HepG2 (cell line): ENCODE measurements around the gene CCDC142. TPM values are rescaled to one million over a fixed set of nuclear protein-coding genes. Genes with fewer than 3 reads are reported as not detected.

Experiments used
- ATF4 ChIP-seq, 2 experiments: fragments of 450-650 bp in 1 of 2; sonication (generic) in 1 of 2; formaldehyde crosslinking; IDR thresholded peaks; 2 replicates each; pipeline versions ENCODE4 v1.5.0 to v1.8.0; 2020 to 2022; ENCODE audit warnings: mild to moderate bottlenecking in 1 of 2, missing genetic modification reagents in 1 of 2
- BCLAF1 ChIP-seq: fragments of 450-650 bp; IDR thresholded peaks from 2 replicates; pipeline ENCODE4 v1.6.1; 2017; ENCODE audit warnings: mild to moderate bottlenecking
- CBX2 ChIP-seq, 2 experiments: fragments of 200-600 bp in 1 of 2; sonication (generic); formaldehyde crosslinking in 1 of 2; IDR thresholded peaks; 2 replicates each; pipeline versions ENCODE4 v1.7.0 to v1.8.1; 2018 to 2022; ENCODE audit warnings: low read depth in 2 of 2, low read length in 1 of 2, mild to moderate bottlenecking in 1 of 2, missing genetic modification reagents in 1 of 2
- GMEB1 ChIP-seq: sonication (generic); formaldehyde crosslinking; IDR thresholded peaks from 2 replicates; pipeline ENCODE4 v1.5.1; 2020; ENCODE audit warnings: missing genetic modification reagents, mild to moderate bottlenecking, borderline replicate concordance
- GMEB2 ChIP-seq: IDR thresholded peaks from 2 replicates; pipeline ENCODE4 v1.6.1; 2016; ENCODE audit warnings: missing biosample characterization, missing genetic modification reagents, low read depth
- IKZF4 ChIP-seq: sonication (generic); formaldehyde crosslinking; IDR thresholded peaks from 2 replicates; pipeline ENCODE4 v1.5.1; 2020; ENCODE audit warnings: borderline replicate concordance, mild to moderate bottlenecking, low read depth, missing genetic modification reagents; ENCODE audit errors: not compliant biosample characterization
- ISL2 ChIP-seq: sonication (generic); formaldehyde crosslinking; IDR thresholded peaks from 2 replicates; pipeline ENCODE4 v1.5.0; 2020; ENCODE audit warnings: missing genetic modification reagents
- MTF2 ChIP-seq: sonication (generic); formaldehyde crosslinking; IDR thresholded peaks from 2 replicates; pipeline ENCODE4 v1.5.0; 2020; ENCODE audit warnings: missing genetic modification reagents, borderline replicate concordance
- PRMT3 ChIP-seq: sonication (generic); formaldehyde crosslinking; IDR thresholded peaks from 2 replicates; pipeline ENCODE4 v1.8.1; 2022; ENCODE audit warnings: low read depth, mild to moderate bottlenecking, moderate library complexity, missing genetic modification reagents, borderline replicate concordance
- SIN3A ChIP-seq: IDR thresholded peaks from 2 replicates; pipeline ENCODE4 v1.6.1; 2011; ENCODE audit warnings: low read depth, mild to moderate bottlenecking, control low read depth, low read length, borderline replicate concordance
- SNAPC2 ChIP-seq: sonication (generic); formaldehyde crosslinking; IDR thresholded peaks from 2 replicates; pipeline ENCODE4 v1.8.1; 2022; ENCODE audit warnings: mild to moderate bottlenecking, missing genetic modification reagents
- SP1 ChIP-seq, 2 experiments: fragments of 450-650 bp in 1 of 2; sonication (generic) in 1 of 2; formaldehyde crosslinking in 1 of 2; IDR thresholded peaks; 2 replicates each; pipeline versions ENCODE4 v1.4.0 to v1.6.1; 2016 to 2020; ENCODE audit warnings: missing genetic modification reagents in 1 of 2
- SRY ChIP-seq: sonication (generic); formaldehyde crosslinking; IDR thresholded peaks from 2 replicates; pipeline ENCODE4 v1.8.0; 2022; ENCODE audit warnings: mild to moderate bottlenecking, missing genetic modification reagents
- TMF1 ChIP-seq: sonication (generic); formaldehyde crosslinking; IDR thresholded peaks from 2 replicates; pipeline ENCODE4 v1.8.1; 2022; ENCODE audit warnings: low read depth, missing genetic modification reagents
- ZBTB8A ChIP-seq: sonication (generic); formaldehyde crosslinking; IDR thresholded peaks from 2 replicates; pipeline ENCODE4 v1.4.0; 2020; ENCODE audit warnings: mild to moderate bottlenecking, low read depth, missing genetic modification reagents, borderline replicate concordance
- ZNF124 ChIP-seq: sonication (generic); formaldehyde crosslinking; IDR thresholded peaks from 2 replicates; pipeline ENCODE4 v1.4.0; 2020; ENCODE audit warnings: missing genetic modification reagents
- ZNF136 ChIP-seq: sonication (generic); formaldehyde crosslinking; IDR thresholded peaks from 2 replicates; pipeline ENCODE4 v1.8.1; 2022; ENCODE audit warnings: low read depth, mild to moderate bottlenecking, moderate library complexity, missing genetic modification reagents
- ZNF138 ChIP-seq: sonication (generic); formaldehyde crosslinking; IDR thresholded peaks from 2 replicates; pipeline ENCODE4 v1.5.0; 2020; ENCODE audit warnings: mild to moderate bottlenecking, low read depth, missing genetic modification reagents
- ZNF143 ChIP-seq: sonication (generic); formaldehyde crosslinking; IDR thresholded peaks from 2 replicates; pipeline ENCODE4 v1.4.0; 2020; ENCODE audit warnings: missing genetic modification reagents
- ZNF589 ChIP-seq: sonication (generic); formaldehyde crosslinking; conservative IDR thresholded peaks from 2 replicates; pipeline ENCODE4 v1.8.0; 2022; ENCODE audit warnings: mild to moderate bottlenecking, moderate library complexity, missing genetic modification reagents
- polyA plus RNA-seq, 8 experiments: library from polyadenylated mRNA; depleted of rRNA in 3 of 8; stranded (reverse) in 7 of 8; unstranded in 1 of 8; fragments of >200 nt; fragmentation: Illumina TruSeq in 4 of 8; extraction: Trizol in 4 of 8; gene quantifications; 2 replicates each; pipeline versions ENCODE4 v1.2.1 to v1.2.3, GENCODE V29; 2011 to 2016; ENCODE audit warnings: low read depth in 4 of 8, missing spikeins in 1 of 8, mixed read lengths in 1 of 8; ENCODE audit not compliant: insufficient read depth in 1 of 8
- total RNA-seq, 5 experiments: library from RNA; depleted of rRNA; stranded (reverse); fragments of >200 nt; fragmentation: Illumina TruSeq; extraction: Trizol; gene quantifications; 2 replicates each; pipeline ENCODE4 v1.2.3, GENCODE V29; 2016; ENCODE audit warnings: low read depth in 1 of 5

Gene CCDC142
- total and polyA plus RNA-seq, 2 of the 13 experiments (the other 11 are each of a cell fraction or from before 2014, with no cell fraction given), result 14.7 to 30.4 TPM

DNA sequence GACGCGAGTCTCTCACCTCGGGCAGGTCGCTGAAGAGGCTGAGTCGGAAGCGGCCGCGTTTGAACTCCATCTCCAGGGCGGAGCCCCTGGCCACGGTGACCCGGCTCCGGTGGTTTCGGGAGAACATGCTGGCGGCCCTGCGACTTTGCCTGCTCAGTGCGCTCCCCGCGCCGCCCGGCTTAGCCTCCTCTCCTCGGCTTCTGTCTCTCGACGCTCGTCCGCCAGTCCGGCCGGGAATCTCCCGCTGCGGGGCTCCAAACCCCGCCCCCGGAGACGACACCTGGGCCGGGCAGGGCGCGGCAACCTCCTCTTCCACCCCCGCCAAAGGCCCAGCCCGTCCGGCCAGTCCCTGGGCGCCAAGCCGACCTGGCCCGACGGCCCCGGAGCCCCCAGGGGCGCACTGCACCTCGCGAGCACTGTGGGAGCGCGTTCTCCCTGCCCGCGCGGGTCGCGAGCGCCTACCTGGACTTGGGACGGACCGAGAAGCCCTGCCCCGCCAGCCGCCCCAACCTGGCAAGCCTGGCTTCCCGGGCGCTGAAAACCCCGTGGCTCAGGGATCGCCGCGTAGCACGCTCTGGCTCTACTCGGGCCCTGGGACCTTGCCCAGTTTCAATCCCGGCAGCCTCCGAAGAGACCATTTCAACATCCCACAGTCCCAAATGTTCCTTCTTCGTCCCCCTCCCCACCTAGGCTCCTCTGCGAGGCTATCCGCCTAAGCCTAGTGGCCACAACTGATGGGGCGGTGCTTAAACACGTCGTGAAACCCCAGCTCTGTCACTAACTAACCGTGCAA is 40.9 kb downstream of the CCDC142 start, which contains the start of gene RTKN (continued):
- TF ChIP-seq GMEB1 (CRISPR knock-in tag) (peak; percentile 76; the same call in 1 of the 2 replicates), TMF1 (CRISPR knock-in tag) (peak; percentile 31; the same call in 1 of the 2 replicates), ZNF136 (CRISPR knock-in tag) (peak; percentile 93; the same call in 1 of the 2 replicates), SIN3A (peak; percentile 93), IKZF4 (CRISPR knock-in tag) (no peak), SP1 (IDR thresholded peaks at IDR 0.05) (no peak), SP1 (CRISPR knock-in tag; IDR thresholded peaks at IDR 0.05) (peak; percentile 13; the same call in 1 of the 2 replicates), MTF2 (peak; percentile 44; the same call in 1 of the 2 replicates), CBX2 (IDR thresholded peaks at IDR 0.05; ENCODE audit: low read depth, low read length) (no peak), CBX2 (CRISPR knock-in tag; IDR thresholded peaks at IDR 0.05; ENCODE audit: low read depth) (0 out of 2 replicates have a peak, but pooled peaks have one; percentile 92), SRY (peak; percentile 78; the same call in 1 of the 2 replicates), ISL2 (no peak), ZNF124 (CRISPR knock-in tag) (peak; percentile 75; the same call in 1 of the 2 replicates), SNAPC2 (CRISPR knock-in tag) (peak; percentile 96; the same call in 1 of the 2 replicates), GMEB2 (CRISPR knock-in tag) (no peak), ZNF138 (0 out of 2 replicates have a peak, but pooled peaks have one; percentile 85), ATF4 (CRISPR knock-in tag; IDR thresholded peaks at IDR 0.05) (peak in 1 of 2 experiments; percentile 63; a peak in 1 of 4 replicates), ZBTB8A (CRISPR knock-in tag) (no peak), ZNF589 (CRISPR knock-in tag) (no peak; the same call in 1 of the 2 replicates), PRMT3 (CRISPR knock-in tag) (no peak), BCLAF1 (no peak), ZNF143 (CRISPR knock-in tag) (peak; percentile 46)
